GM12864 (cell line): ENCODE measurements around the gene RPS15.

ENCODE experiments used
- DNase-seq: peaks from one replicate; pipeline ENCODE4 v3.0.0-alpha.2; 2011; ENCODE audit warnings: low read depth
- H3K4me3 ChIP-seq: 2 replicates; pipeline ENCODE4 v1.5.1; 2011; ENCODE audit warnings: mild to moderate bottlenecking, low read depth, low read length, control low read depth
- TF ChIP-seq, protein P1 (sequence below): IDR thresholded peaks from 2 replicates; pipeline ENCODE4 v1.5.1; 2011; ENCODE audit warnings: low read depth, mild to moderate bottlenecking, moderate library complexity, low read length, control low read depth, inconsistent platforms; ENCODE audit errors: missing control alignments

The RPS15 gene

GRCh38 chr19:1450735-1451731 is 12.8 kb downstream of the RPS15 start:
- TF ChIP-seq, protein P1, sequence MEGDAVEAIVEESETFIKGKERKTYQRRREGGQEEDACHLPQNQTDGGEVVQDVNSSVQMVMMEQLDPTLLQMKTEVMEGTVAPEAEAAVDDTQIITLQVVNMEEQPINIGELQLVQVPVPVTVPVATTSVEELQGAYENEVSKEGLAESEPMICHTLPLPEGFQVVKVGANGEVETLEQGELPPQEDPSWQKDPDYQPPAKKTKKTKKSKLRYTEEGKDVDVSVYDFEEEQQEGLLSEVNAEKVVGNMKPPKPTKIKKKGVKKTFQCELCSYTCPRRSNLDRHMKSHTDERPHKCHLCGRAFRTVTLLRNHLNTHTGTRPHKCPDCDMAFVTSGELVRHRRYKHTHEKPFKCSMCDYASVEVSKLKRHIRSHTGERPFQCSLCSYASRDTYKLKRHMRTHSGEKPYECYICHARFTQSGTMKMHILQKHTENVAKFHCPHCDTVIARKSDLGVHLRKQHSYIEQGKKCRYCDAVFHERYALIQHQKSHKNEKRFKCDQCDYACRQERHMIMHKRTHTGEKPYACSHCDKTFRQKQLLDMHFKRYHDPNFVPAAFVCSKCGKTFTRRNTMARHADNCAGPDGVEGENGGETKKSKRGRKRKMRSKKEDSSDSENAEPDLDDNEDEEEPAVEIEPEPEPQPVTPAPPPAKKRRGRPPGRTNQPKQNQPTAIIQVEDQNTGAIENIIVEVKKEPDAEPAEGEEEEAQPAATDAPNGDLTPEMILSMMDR = no peak
- no peak for DNase-seq
- no peak overlapping the region for H3K4me3 ChIP-seq

- TF ChIP-seq, protein P1 = no peak
- no peak overlapping the region for H3K4me3 ChIP-seq
- no peak for DNase-seq
Observed at GRCh38 chr19:1451916-1452801, 14.0 kb downstream of the RPS15 start.

DNA sequence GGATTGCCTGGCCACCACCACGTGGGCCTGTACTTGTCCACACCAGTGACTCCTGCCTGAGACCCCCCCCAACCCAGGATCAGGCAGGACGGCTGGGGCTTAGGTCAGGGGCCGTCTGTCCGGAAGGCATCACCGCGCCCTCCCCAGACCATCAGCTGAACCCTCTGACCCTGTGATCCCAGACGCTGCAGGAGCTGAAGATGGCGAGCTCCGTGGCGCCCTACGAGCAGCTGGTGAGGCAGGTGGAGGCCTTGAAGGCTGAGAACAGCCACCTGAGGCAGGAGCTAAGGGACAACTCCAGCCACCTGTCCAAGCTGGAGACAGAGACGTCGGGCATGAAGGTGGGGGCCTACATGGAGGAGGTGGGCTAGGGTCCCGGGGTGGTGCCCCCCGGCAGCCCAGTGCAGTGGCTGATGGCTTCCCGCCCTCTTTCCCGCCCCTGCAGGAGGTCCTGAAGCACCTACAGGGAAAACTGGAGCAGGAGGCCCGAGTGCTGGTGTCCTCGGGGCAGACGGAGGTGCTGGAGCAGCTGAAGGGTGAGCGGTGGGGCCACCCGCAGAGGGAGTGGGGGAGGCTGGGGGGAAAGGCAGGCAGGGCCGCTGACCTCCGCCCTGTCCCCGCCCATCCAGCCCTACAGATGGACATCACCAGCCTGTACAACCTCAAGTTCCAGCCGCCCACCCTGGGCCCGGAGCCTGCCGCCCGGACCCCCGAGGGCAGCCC is 14.8 kb downstream of the RPS15 start:
- TF ChIP-seq, protein P1 = no peak
- DNase-seq = no peak
- no peak overlapping the region for H3K4me3 ChIP-seq

DNA sequence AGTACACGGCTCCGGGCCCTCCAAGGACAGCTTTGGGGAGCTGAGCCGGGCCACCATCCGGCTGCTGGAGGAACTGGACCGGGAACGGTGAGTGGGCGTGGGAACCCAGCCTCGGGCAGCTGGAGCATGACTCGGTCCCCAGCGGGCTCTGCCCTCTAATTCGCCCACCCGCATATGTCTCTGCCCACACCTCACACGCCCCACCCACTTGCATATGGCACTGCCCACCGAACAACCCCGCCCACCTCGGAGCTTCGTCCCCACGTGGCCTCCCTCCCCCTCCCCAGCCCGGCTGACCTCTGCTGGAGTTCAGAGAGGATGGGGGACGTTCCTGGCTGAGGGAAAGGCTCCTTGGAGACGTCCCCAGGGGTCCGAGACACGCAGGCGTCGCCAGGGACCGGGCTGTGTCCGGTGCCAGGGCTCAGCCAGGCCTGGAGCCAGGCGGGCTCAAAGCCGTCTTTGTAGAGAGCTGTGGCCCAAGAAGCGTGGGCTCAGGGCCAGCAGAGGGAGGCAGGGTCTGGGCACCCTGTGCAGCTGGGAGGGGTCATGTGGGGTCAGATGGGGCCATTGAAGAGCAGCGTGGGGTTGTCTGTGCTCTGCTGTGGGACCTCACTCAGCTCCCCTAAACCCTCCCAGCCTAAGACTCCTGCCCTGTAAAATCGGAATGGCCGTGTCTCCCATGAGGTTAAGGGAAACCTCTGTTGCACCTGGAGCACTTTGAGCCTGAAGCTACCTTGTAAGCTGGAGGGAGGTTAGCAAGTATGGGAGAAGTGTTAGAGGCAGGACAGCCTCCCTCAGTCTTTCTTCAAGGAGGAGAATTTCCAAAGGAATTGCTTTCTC is 15.5 kb downstream of the RPS15 start:
- DNase-seq = no peak
- H3K4me3 ChIP-seq = no peak overlapping the region
- TF ChIP-seq, protein P1 = no peak

DNA sequence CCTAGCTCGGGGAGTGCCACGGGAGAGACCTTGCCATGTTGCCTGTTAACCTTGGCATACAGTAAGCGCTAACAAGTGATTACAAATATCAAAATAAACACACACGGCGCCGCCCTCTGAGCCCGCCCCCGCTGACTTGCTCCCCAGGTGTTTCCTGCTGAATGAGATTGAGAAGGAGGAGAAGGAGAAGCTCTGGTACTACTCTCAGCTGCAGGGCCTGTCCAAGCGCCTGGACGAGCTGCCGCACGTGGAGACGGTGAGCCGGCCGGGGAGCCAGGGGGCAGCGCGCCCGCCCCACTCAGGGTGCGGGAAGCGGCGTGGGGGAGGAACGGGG is 16.8 kb downstream of the RPS15 start:
- TF ChIP-seq, protein P1 = no peak
- H3K4me3 ChIP-seq = no peak overlapping the region
- DNase-seq = no peak
